ENCODE results near the gene FILIP1. TPM values are rescaled to one million over a fixed set of nuclear protein-coding genes. Genes with fewer than 3 reads are reported as not detected.

The FILIP1 gene
- total RNA-seq, 4 donors from 2014 or later = 41.7 to 53.3 (median 48.4) TPM

DNA sequence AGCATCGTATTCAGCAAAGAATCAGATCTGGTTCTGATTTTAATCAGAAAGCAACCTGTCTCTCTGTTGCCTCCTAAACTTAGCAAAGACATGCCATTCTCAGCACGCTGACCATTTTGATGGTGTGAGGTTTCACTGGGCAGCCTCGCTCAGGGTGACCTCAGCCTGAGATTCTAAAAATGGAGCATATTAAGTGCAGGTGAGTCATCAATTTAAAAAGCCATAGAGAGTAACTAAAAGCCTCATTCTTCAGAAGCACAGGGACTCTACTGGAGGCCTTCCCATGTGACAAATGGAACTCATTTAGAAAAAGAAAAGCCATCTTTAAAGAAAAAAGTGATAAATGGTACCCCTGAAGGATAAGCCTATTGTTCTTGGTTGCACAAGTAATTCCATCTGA is 91.3 kb downstream of the FILIP1 start:
- no peaks in the 10 kb centered on the region for H3K9me3 ChIP-seq
- peak overlapping the region; percentile 56 to 76 (median 70) for H3K27ac ChIP-seq (replicated peaks in 1 of 4)
- H3K4me3 ChIP-seq = peak overlapping the region in 1 of 4 donors; percentile 19
- DNase-seq (ENCODE audit: extremely low spot score) = no peak
- TF ChIP-seq POLR2A (IDR thresholded peaks at IDR 0.05; ENCODE audit: low read depth) = no peak
- TF ChIP-seq, protein P1, sequence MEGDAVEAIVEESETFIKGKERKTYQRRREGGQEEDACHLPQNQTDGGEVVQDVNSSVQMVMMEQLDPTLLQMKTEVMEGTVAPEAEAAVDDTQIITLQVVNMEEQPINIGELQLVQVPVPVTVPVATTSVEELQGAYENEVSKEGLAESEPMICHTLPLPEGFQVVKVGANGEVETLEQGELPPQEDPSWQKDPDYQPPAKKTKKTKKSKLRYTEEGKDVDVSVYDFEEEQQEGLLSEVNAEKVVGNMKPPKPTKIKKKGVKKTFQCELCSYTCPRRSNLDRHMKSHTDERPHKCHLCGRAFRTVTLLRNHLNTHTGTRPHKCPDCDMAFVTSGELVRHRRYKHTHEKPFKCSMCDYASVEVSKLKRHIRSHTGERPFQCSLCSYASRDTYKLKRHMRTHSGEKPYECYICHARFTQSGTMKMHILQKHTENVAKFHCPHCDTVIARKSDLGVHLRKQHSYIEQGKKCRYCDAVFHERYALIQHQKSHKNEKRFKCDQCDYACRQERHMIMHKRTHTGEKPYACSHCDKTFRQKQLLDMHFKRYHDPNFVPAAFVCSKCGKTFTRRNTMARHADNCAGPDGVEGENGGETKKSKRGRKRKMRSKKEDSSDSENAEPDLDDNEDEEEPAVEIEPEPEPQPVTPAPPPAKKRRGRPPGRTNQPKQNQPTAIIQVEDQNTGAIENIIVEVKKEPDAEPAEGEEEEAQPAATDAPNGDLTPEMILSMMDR (IDR thresholded peaks at IDR 0.05) = no peak
- TF ChIP-seq POLR2AphosphoS5 (IDR thresholded peaks at IDR 0.05) = peak; percentile 37 to 68
- TF ChIP-seq EP300 (IDR thresholded peaks at IDR 0.05) = no peak
- 26% methylated on average over 3 of the region's 3 CpGs for WGBS
- H3K27me3 ChIP-seq = no peaks in the 10 kb centered on the region
- intact Hi-C loops (cut with DNase I) = no loop called here
- no peaks in the 10 kb centered on the region for H3K36me3 ChIP-seq
- H3K4me1 ChIP-seq = peaks cover 39 to 59% (median 49%) of the 10 kb centered on the region in 4 donors

DNA sequence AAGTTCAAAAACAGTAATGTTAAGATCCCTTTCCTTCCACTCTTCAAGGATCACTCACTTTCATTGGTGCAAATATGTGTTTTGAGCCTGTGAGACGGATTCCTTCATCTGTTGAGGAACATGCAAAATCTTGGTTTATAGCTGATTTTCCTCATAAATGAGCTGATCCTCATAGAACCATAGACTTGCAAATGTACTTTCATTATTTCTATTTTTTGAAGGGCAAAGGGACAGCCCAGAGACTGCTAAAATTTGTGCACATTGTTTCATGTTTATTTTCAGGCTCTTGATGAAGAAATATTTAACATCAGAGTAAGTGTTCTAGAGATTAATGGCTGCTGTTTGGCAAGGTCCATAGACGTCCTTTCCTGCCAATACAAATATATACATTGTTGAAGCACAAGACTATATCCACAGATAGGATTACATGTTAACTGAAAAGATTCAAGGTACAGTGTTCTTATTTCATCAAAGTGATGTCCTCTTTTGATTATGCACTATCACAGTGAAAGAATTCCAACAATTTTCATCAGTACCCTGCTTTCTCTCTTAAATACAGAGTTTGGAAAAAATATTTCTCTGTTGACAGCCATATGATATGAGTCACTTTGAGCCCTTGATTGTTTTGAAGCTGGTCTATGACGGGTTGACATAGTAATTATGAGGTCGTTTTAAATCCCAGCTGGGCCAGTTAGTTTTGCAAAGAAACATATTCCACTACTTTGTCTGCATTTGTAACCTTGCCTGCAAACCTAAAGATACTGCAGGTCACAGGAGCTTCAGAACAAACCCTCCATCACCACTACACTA is 95.7 kb downstream of the FILIP1 start:
- no peak for DNase-seq (ENCODE audit: extremely low spot score)
- intact Hi-C loops (cut with DNase I) = no loop called here
- H3K9me3 ChIP-seq = no peaks in the 10 kb centered on the region
- H3K36me3 ChIP-seq = no peaks in the 10 kb centered on the region
- peak overlapping the region in 1 of 4 donors; percentile 6 for H3K27ac ChIP-seq (replicated peaks in 1 of 4)
- 58% methylated on average over 4 of the region's 4 CpGs for WGBS
- TF ChIP-seq, protein P1 (IDR thresholded peaks at IDR 0.05) = no peak
- TF ChIP-seq POLR2AphosphoS5 (IDR thresholded peaks at IDR 0.05) (no peak), POLR2A (IDR thresholded peaks at IDR 0.05; ENCODE audit: low read depth) (no peak), EP300 (IDR thresholded peaks at IDR 0.05) (no peak)
- peaks cover 26 to 44% (median 39%) of the 10 kb centered on the region in 4 donors for H3K4me1 ChIP-seq
- H3K27me3 ChIP-seq = no peaks in the 10 kb centered on the region
- no peak overlapping the region for H3K4me3 ChIP-seq

DNA sequence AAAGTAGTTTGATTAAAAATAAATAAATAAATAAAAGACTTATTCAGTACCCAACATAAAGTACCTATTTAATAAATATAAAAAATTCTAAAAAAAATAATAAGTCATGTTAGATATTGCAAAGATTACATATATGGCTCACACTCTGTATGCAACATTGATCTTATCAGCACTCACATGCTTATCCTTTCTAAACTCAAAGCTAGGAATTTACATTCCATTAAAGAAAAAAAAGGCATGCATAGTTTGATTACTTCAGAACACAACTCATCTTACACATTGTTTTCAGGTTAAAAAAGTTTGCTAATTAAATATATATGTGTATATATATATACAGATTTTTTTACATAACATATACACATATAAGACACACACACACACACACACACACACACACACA is 96.4 kb downstream of the FILIP1 start:
- TF ChIP-seq POLR2A (IDR thresholded peaks at IDR 0.05; ENCODE audit: low read depth) (no peak), POLR2AphosphoS5 (IDR thresholded peaks at IDR 0.05) (no peak), EP300 (IDR thresholded peaks at IDR 0.05) (no peak)
- TF ChIP-seq, protein P1 (IDR thresholded peaks at IDR 0.05) = no peak
- Histone ChIP-seq H3K4me1 (peaks cover 22 to 40% (median 35%) of the 10 kb centered on the region in 4 donors), H3K9me3 (no peaks in the 10 kb centered on the region)

DNA sequence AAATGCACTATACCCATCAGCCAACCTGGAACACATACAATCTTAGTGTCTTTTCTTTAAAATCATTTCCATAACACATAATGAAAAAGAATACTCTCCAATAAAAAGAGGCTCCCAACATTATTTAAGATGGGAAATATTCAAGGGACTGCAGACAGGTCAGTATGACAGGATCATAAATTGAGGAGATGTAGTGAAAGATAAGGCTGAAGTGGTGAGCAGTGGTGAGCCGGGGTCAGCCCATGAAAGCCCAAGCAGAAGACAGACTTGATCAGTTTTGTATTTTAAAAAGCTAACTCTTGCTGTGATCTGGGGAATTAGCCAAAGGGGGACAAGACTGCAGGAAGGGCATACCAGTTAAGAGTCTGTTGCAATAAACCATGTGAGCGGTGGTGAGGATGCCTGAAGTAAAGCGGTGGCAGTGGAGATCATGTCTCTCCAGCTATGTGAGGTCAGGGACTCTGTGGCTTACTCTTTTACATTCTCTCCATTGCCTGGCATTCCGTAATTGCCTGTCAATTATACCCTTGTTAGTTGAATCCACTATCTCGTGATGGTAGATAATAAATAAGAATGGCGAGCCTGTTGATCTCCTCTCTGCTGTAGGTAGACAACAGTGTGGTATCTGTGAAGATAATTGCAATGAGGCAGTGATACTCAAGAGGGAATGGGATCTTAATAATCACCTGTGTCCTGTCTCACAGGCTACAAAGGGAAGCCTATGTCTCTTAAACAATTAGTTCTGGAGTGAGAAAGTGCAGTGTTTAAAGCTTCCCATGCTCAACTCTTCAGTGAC is 97.4 kb downstream of the FILIP1 start:
- intact Hi-C loops (cut with DNase I) = no loop called here
- Histone ChIP-seq H3K9me3 (no peaks in the 10 kb centered on the region), H3K27me3 (no peaks in the 10 kb centered on the region), H3K4me1 (peaks cover 12 to 31% (median 25%) of the 10 kb centered on the region in 4 donors), H3K27ac (replicated peaks in 1 of 4) (no peak overlapping the region), H3K36me3 (no peaks in the 10 kb centered on the region), H3K4me3 (no peak overlapping the region)
- DNase-seq (ENCODE audit: extremely low spot score) = no peak
- TF ChIP-seq EP300 (IDR thresholded peaks at IDR 0.05) = no peak
- TF ChIP-seq POLR2AphosphoS5 (IDR thresholded peaks at IDR 0.05) = no peak
- no peak for TF ChIP-seq POLR2A (IDR thresholded peaks at IDR 0.05; ENCODE audit: low read depth)
- TF ChIP-seq, protein P1 (IDR thresholded peaks at IDR 0.05) = no peak
- WGBS = 96% methylated on average over 6 of the region's 6 CpGs

More for the DNA sequence above, 96.4 kb downstream of the FILIP1 start:
- Histone ChIP-seq H3K36me3 (no peaks in the 10 kb centered on the region), H3K27ac (replicated peaks in 1 of 4) (no peak overlapping the region), H3K27me3 (no peaks in the 10 kb centered on the region), H3K4me3 (no peak overlapping the region)
- intact Hi-C loops (cut with DNase I) = no loop called here
- no peak for DNase-seq (ENCODE audit: extremely low spot score)
